H1 (cell line): ENCODE data around the gene RPS5. TPM values are rescaled to one million over a fixed set of nuclear protein-coding genes. Genes with fewer than 3 reads are reported as not detected.

Experiments
- CTCF ChIA-PET: fragments of 300-600 bp; sonication (Branson Sonifier 250); formaldehyde crosslinking; loops from one replicate; lab custom pipeline; 2021; ENCODE audit not compliant: partially characterized antibody; lab: Charles Lee
- POLR2A ChIA-PET: fragments of 300-600 bp; sonication (Branson Sonifier 250); formaldehyde crosslinking; loops from one replicate; lab custom pipeline; 2021; ENCODE audit warnings: inconsistent platforms; ENCODE audit not compliant: partially characterized antibody; lab: Charles Lee
- DNase-seq, 2 experiments: peaks; one replicate each; pipeline versions ENCODE4 v3.0.0 to v3.0.0-alpha.2; 2010 to 2022; ENCODE audit warnings: low spot score in 2 of 2, low read depth in 1 of 2, mixed read lengths in 1 of 2
- FAIRE-seq: peaks from 2 replicates; lab custom pipeline; 2011; peaks lifted over from hg19 to GRCh38; lab: Jason Lieb, UNC
- H2AFZ ChIP-seq: 2 replicates; pipeline ENCODE4 v1.8.1; 2012; ENCODE audit warnings: low read length, inconsistent platforms
- H2AK5ac ChIP-seq: 2 replicates; pipeline ENCODE4 v1.6.1; 2013; ENCODE audit warnings: low read depth, low read length
- H2BK120ac ChIP-seq: replicated peaks from 2 replicates; pipeline ENCODE3; 2013; ENCODE audit warnings: low read depth, low read length, inconsistent platforms
- H2BK12ac ChIP-seq: 2 replicates; pipeline ENCODE4 v1.6.1; 2013; ENCODE audit warnings: low read depth, low read length
- H2BK15ac ChIP-seq: 2 replicates; pipeline ENCODE4 v1.6.1; 2013; ENCODE audit warnings: low read length
- H2BK20ac ChIP-seq: 2 replicates; pipeline ENCODE4 v1.6.1; 2013; ENCODE audit warnings: low read length
- H2BK5ac ChIP-seq: 2 replicates; pipeline ENCODE4 v1.6.1; 2013; ENCODE audit warnings: low read depth, low read length
- H3K14ac ChIP-seq: 2 replicates; pipeline ENCODE4 v1.6.1; 2013; ENCODE audit warnings: inconsistent platforms; ENCODE audit not compliant: insufficient read length
- H3K18ac ChIP-seq: 2 replicates; pipeline ENCODE4 v1.6.1; 2013; ENCODE audit warnings: low read length; ENCODE audit errors: extremely low read depth
- H3K23ac ChIP-seq: 2 replicates; pipeline ENCODE4 v1.6.1; 2013; ENCODE audit warnings: inconsistent platforms; ENCODE audit not compliant: insufficient read length
- H3K23me2 ChIP-seq: 2 replicates; pipeline ENCODE4 v1.6.1; 2013; ENCODE audit warnings: low read depth, low read length
- H3K27ac ChIP-seq: 2 replicates; pipeline ENCODE4 v1.6.1; 2011; ENCODE audit warnings: low read depth, low read length, inconsistent platforms
- H3K27me3 ChIP-seq, 4 experiments: replicated peaks in 1 of 4; 1 replicate in 1 of 4; 2 replicates in 3 of 4; pipeline versions ENCODE4 v1.6.1 to v1.8.1; 2011 to 2013; ENCODE audit warnings: low read length in 3 of 4, mild to moderate bottlenecking in 3 of 4, inconsistent platforms in 2 of 4, mixed read lengths in 2 of 4, moderate library complexity in 1 of 4; ENCODE audit not compliant: control insufficient read depth in 3 of 4, insufficient read depth in 3 of 4; ENCODE audit errors: extremely low read depth in 1 of 4
- H3K36me3 ChIP-seq, 4 experiments: 2 replicates each; pipeline versions ENCODE4 v1.6.1 to v1.8.1; 2011 to 2013; ENCODE audit warnings: mild to moderate bottlenecking in 4 of 4, low read length in 3 of 4, moderate library complexity in 2 of 4, control low read depth in 1 of 4, inconsistent platforms in 1 of 4; ENCODE audit not compliant: insufficient read depth in 4 of 4, control insufficient read depth in 2 of 4
- H3K4ac ChIP-seq: replicated peaks from 2 replicates; pipeline ENCODE3; 2013; ENCODE audit warnings: low read length, low read depth, mixed read lengths, inconsistent platforms; ENCODE audit not compliant: insufficient read length
- H3K4me1 ChIP-seq, 4 experiments: replicated peaks in 1 of 4; 1 replicate in 1 of 4; 2 replicates in 3 of 4; pipeline versions ENCODE4 v1.6.1 to v1.8.1; 2011 to 2013; ENCODE audit warnings: low read length in 3 of 4, inconsistent platforms in 2 of 4, mixed read lengths in 1 of 4; ENCODE audit not compliant: insufficient read depth in 4 of 4, control insufficient read depth in 3 of 4
- H3K4me2 ChIP-seq, 2 experiments: 2 replicates each; pipeline versions ENCODE4 v1.6.1 to v1.8.1; 2011 to 2013; ENCODE audit warnings: low read depth in 2 of 2, low read length in 2 of 2, control low read depth in 1 of 2, inconsistent platforms in 1 of 2, mild to moderate bottlenecking in 1 of 2; ENCODE audit not compliant: insufficient read depth in 1 of 2
- H3K4me3 ChIP-seq, 4 experiments: fragments of 200-600, 300-600 bp in 1 of 4; sonication (generic), shearing (Covaris generic), sonication (Bioruptor Twin) in 1 of 4; 2 replicates each; pipeline versions ENCODE4 v1.5.1 to v1.8.1; 2011 to 2016; ENCODE audit warnings: low read length in 4 of 4, low read depth in 3 of 4, control low read depth in 2 of 4, inconsistent platforms in 2 of 4, mild to moderate bottlenecking in 2 of 4, mixed read lengths in 1 of 4, moderate library complexity in 1 of 4; ENCODE audit not compliant: insufficient read depth in 2 of 4; ENCODE audit errors: extremely low read depth in 1 of 4
- H3K56ac ChIP-seq: replicated peaks from 2 replicates; pipeline ENCODE3; 2013; ENCODE audit warnings: low read depth, mild to moderate bottlenecking, mixed read lengths, low read length, inconsistent platforms; ENCODE audit not compliant: insufficient read length
- H3K79me1 ChIP-seq: 2 replicates; pipeline ENCODE4 v1.6.1; 2013; ENCODE audit warnings: low read depth, low read length, control low read depth
- H3K79me2 ChIP-seq, 2 experiments: 2 replicates each; pipeline versions ENCODE4 v1.6.1 to v1.8.1; 2012 to 2013; ENCODE audit warnings: low read length in 2 of 2, mild to moderate bottlenecking in 2 of 2, inconsistent platforms in 1 of 2; ENCODE audit not compliant: insufficient read depth in 2 of 2, control insufficient read depth in 1 of 2
- H3K9ac ChIP-seq, 4 experiments: replicated peaks in 1 of 4; 1 replicate in 1 of 4; 2 replicates in 3 of 4; pipeline versions ENCODE4 v1.6.1 to v1.8.1; 2011 to 2013; ENCODE audit warnings: low read depth in 3 of 4, low read length in 3 of 4, control low read depth in 2 of 4, mild to moderate bottlenecking in 2 of 4, moderate library complexity in 2 of 4, inconsistent platforms in 1 of 4; ENCODE audit errors: extremely low read depth in 1 of 4
- H3K9me3 ChIP-seq, 2 experiments: 2 replicates each; pipeline versions ENCODE4 v1.6.1 to v1.8.1; 2012 to 2013; ENCODE audit warnings: mild to moderate bottlenecking in 2 of 2, moderate library complexity in 2 of 2, control low read depth in 1 of 2, inconsistent platforms in 1 of 2, low read depth in 1 of 2, low read length in 1 of 2, mixed read lengths in 1 of 2; ENCODE audit not compliant: insufficient read depth in 2 of 2
- H4K20me1 ChIP-seq, 2 experiments: replicated peaks in 1 of 2; 2 replicates each; pipeline versions ENCODE3 to v1.8.1; 2011 to 2013; ENCODE audit warnings: inconsistent platforms in 2 of 2, low read length in 2 of 2, mild to moderate bottlenecking in 1 of 2; ENCODE audit not compliant: insufficient read depth in 2 of 2, control insufficient read depth in 1 of 2
- H4K5ac ChIP-seq: 2 replicates; pipeline ENCODE4 v1.6.1; 2013; ENCODE audit warnings: low read length, low read depth, mixed read lengths, inconsistent platforms; ENCODE audit not compliant: insufficient read length
- H4K8ac ChIP-seq: 2 replicates; pipeline ENCODE4 v1.8.0; 2013; ENCODE audit warnings: mild to moderate bottlenecking, moderate library complexity, low read length, inconsistent platforms; ENCODE audit not compliant: insufficient read depth; ENCODE audit errors: extremely low read depth
- H4K91ac ChIP-seq: replicated peaks from 2 replicates; pipeline ENCODE3; 2013; ENCODE audit warnings: low read length, mixed read lengths, inconsistent platforms; ENCODE audit not compliant: insufficient read length
- CTCF ChIP-seq, 3 experiments: IDR thresholded peaks; 1 replicate in 2 of 3; 2 replicates in 1 of 3; pipeline versions ENCODE4 v1.5.1 to v1.6.1; 2011; ENCODE audit warnings: low read length in 3 of 3, mild to moderate bottlenecking in 3 of 3, inconsistent platforms in 2 of 3, low read depth in 1 of 3, moderate library complexity in 1 of 3; ENCODE audit not compliant: insufficient read depth in 1 of 3; ENCODE audit errors: control extremely low read depth in 1 of 3
- MAX ChIP-seq: IDR thresholded peaks from 2 replicates; pipeline ENCODE4 v1.6.1; 2012; ENCODE audit warnings: inconsistent platforms
- RAD21 ChIP-seq, 2 experiments: IDR thresholded peaks in 1 of 2; conservative IDR thresholded peaks in 1 of 2; 2 replicates each; pipeline ENCODE4 v1.6.1; 2011; ENCODE audit warnings: low read depth in 2 of 2, low read length in 2 of 2, improper control_type of control experiment in 1 of 2, inconsistent platforms in 1 of 2, mild to moderate bottlenecking in 1 of 2, moderate library complexity in 1 of 2
- WGBS, 2 experiments: shearing (Covaris generic) in 1 of 2; methylation state at CpG; one replicate each; pipeline versions ENCODE4 v1.1.6 to v1.1.7; 2013 to 2015; ENCODE audit warnings: low lambda C conversion rate in 2 of 2, mixed read lengths in 2 of 2, inconsistent platforms in 1 of 2, low coverage in 1 of 2, missing lambda C conversion rate in 1 of 2; ENCODE audit not compliant: insufficient replicate concordance in 2 of 2, insufficient coverage in 1 of 2, insufficient read length in 1 of 2; ENCODE audit errors: extremely low coverage in 1 of 2, missing lambda C conversion rate in 1 of 2; 5-methylcytosine and 5-hydroxymethylcytosine counted together
- polyA plus RNA-seq, 7 experiments: library from polyadenylated mRNA; depleted of rRNA in 3 of 7; stranded (reverse) in 5 of 7; unstranded in 2 of 7; fragments of >200 nt in 5 of 7; fragments of 200-250 nt in 2 of 7; gene quantifications; 1 replicate in 5 of 7; 2 replicates in 1 of 7; 4 replicates in 1 of 7; pipeline versions ENCODE4 v1.2.1 to v1.2.3, GENCODE V29; 2011 to 2013; ENCODE audit warnings: missing spikeins in 2 of 7, mixed read lengths in 2 of 7
- total RNA-seq: library from RNA; stranded (reverse); fragmentation: NEBNext Ultra II Directional; extraction: Animal tissue kit (Norgen Biotek cat#: 25700); gene quantifications from 2 replicates; pipeline ENCODE4 v1.2.1, GENCODE V29; 2021

The RPS5 gene
- total and polyA plus RNA-seq, 2 of the 8 experiments (the other 6 are each of a cell fraction or from before 2014, with no cell fraction given) = 1,557 to 5,731 TPM

- H3K4me3 ChIP-seq = no peak overlapping the region
- 0 out of 2 replicates have a peak, but pooled peaks cover 2% of the 10 kb centered on the region for H3K79me1 ChIP-seq
- DNase-seq (no peak), FAIRE-seq (peak; percentile 66)
- no peak overlapping the region for H2BK20ac ChIP-seq
- peaks cover 0 to 3% of the 10 kb centered on the region in 2 experiments for H4K20me1 ChIP-seq
- H3K79me2 ChIP-seq = no peaks in the 10 kb centered on the region
- no peak overlapping the region for H2AFZ ChIP-seq
- H3K4ac ChIP-seq = no peak overlapping the region
- H4K91ac ChIP-seq = no peak overlapping the region
- H3K4me1 ChIP-seq = no peaks in the 10 kb centered on the region
- H4K5ac ChIP-seq = no peak overlapping the region
- ChIA-PET POLR2A (interaction anchor here (0.8 to 8.5 kb wide), 9 partner anchors 9 to 67 kb away, joined by 3 to 94 read pairs (median 4); partner anchors contain the start of genes ERVK3-1, RPS5 and ZNF497), CTCF (interaction anchor here (0.7 to 2.0 kb wide), 5 partner anchors 14 to 154 kb away, joined by 3 to 10 read pairs (median 3); partner anchors contain the start of gene ZNF544)
- H3K36me3 ChIP-seq = no peaks in the 10 kb centered on the region
- H3K4me2 ChIP-seq = no peak overlapping the region
- no peak overlapping the region for H3K27ac ChIP-seq
- no peak overlapping the region for H4K8ac ChIP-seq
- no peaks in the 10 kb centered on the region for H3K9me3 ChIP-seq
- H3K18ac ChIP-seq = no peak overlapping the region
- no peaks in the 10 kb centered on the region for H3K27me3 ChIP-seq
- H3K56ac ChIP-seq = no peak overlapping the region
- no peak overlapping the region for H3K14ac ChIP-seq
- H3K23ac ChIP-seq = no peak overlapping the region
- H2BK15ac ChIP-seq = no peak overlapping the region
- WGBS, 2 experiments = 82% methylated on average over 15 of the region's 15 CpGs; no CpG with 5 or more reads in 1 of the 2 experiments
- no peaks in the 10 kb centered on the region for H3K23me2 ChIP-seq
- H2AK5ac ChIP-seq = no peak overlapping the region
- H2BK120ac ChIP-seq = no peak overlapping the region
- peak in 2 of 3 experiments; percentile 43 to 55; a peak in 3 of 4 replicates for TF ChIP-seq CTCF (IDR thresholded peaks at IDR 0.05; ENCODE audit: control extremely low read depth in 1 of 3, insufficient read depth in 1 of 3, low read depth in 1 of 3, low read length in 3 of 3)
- no peak for TF ChIP-seq MAX
- peak; percentile 31 to 49; a peak in 3 of 4 replicates for TF ChIP-seq RAD21 (IDR thresholded peaks at IDR 0.05 in 1 of 2, conservative IDR thresholded peaks at IDR 0.05 in 1 of 2; ENCODE audit: low read depth in 2 of 2, low read length in 2 of 2)
- TF ChIP-seq, all 59 proteins: peak for 2
- Histone ChIP-seq H2BK12ac (no peak overlapping the region), H2BK5ac (no peak overlapping the region), H3K9ac (no peak overlapping the region)
Measured at GRCh38 chr19:58372311-58373133, 14.5 kb upstream of the RPS5 start.
